OCI-LY3 (cell line): ENCODE data around the gene RREB1.

Source experiments
- EZH2phosphoT487 ChIP-seq: fragments of 200-600 bp; shearing (Covaris generic); IDR thresholded peaks from 2 replicates; pipeline ENCODE4 v1.6.1; 2018; ENCODE audit warnings: antibody characterized with exemption, mixed run types, low read depth
- TF ChIP-seq, protein P1 (sequence below): fragments of 200-600, 300-600 bp; sonication (generic); IDR thresholded peaks from 2 replicates; pipeline ENCODE4 v1.5.1; 2014; ENCODE audit warnings: antibody characterized with exemption, low read length, low read depth

- TF ChIP-seq, protein P1, sequence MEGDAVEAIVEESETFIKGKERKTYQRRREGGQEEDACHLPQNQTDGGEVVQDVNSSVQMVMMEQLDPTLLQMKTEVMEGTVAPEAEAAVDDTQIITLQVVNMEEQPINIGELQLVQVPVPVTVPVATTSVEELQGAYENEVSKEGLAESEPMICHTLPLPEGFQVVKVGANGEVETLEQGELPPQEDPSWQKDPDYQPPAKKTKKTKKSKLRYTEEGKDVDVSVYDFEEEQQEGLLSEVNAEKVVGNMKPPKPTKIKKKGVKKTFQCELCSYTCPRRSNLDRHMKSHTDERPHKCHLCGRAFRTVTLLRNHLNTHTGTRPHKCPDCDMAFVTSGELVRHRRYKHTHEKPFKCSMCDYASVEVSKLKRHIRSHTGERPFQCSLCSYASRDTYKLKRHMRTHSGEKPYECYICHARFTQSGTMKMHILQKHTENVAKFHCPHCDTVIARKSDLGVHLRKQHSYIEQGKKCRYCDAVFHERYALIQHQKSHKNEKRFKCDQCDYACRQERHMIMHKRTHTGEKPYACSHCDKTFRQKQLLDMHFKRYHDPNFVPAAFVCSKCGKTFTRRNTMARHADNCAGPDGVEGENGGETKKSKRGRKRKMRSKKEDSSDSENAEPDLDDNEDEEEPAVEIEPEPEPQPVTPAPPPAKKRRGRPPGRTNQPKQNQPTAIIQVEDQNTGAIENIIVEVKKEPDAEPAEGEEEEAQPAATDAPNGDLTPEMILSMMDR, result no peak
- TF ChIP-seq EZH2phosphoT487, result no peak
Measured at GRCh38 chr6:7115543-7116231, 7.9 kb downstream of the RREB1 start.
